Measurements from ENCODE around the gene PTPN22. TPM values are rescaled to one million over a fixed set of nuclear protein-coding genes. Genes with fewer than 3 reads are reported as not detected.

Gene PTPN22
- total RNA-seq, 1 experiment from 2014 or later, result not detected

- Mint-ChIP-seq H3K4me1 (0 out of 2 replicates have a peak, but pooled peaks cover 2% of the 10 kb centered on the region), H3K4me3 (no peak overlapping the region), H3K9me3 (no peaks in the 10 kb centered on the region), H3K27me3 (ENCODE audit: low read depth) (no peaks in the 10 kb centered on the region), H3K27ac (no peak overlapping the region), H3K36me3 (no peaks in the 10 kb centered on the region)
- no peak for ATAC-seq
- TF ChIP-seq ZNF281 (CRISPR knock-in tag; IDR thresholded peaks at IDR 0.05), result no peak
- no peak for TF ChIP-seq FOXJ3 (CRISPR knock-in tag; IDR thresholded peaks at IDR 0.05; ENCODE audit: borderline replicate concordance)
- no peak for TF ChIP-seq E2F4 (CRISPR knock-in tag; IDR thresholded peaks at IDR 0.05; ENCODE audit: borderline replicate concordance, low read depth)
- TF ChIP-seq HMGXB4 (CRISPR knock-in tag; IDR thresholded peaks at IDR 0.05), result no peak
- no peak for TF ChIP-seq E2F1 (CRISPR knock-in tag; IDR thresholded peaks at IDR 0.05)
- no peak for TF ChIP-seq SP1 (CRISPR knock-in tag; conservative IDR thresholded peaks at IDR 0.05)
- no peak for TF ChIP-seq MLX (CRISPR knock-in tag; IDR thresholded peaks at IDR 0.05)
- no peak for TF ChIP-seq AR (CRISPR knock-in tag; IDR thresholded peaks at IDR 0.05)
- no peak for TF ChIP-seq IRF2 (CRISPR knock-in tag; IDR thresholded peaks at IDR 0.05; ENCODE audit: borderline replicate concordance, low read depth)
- TF ChIP-seq ZNF219 (CRISPR knock-in tag; IDR thresholded peaks at IDR 0.05; ENCODE audit: borderline replicate concordance), result no peak
- no peak for TF ChIP-seq ATF1 (CRISPR knock-in tag; IDR thresholded peaks at IDR 0.05)
- no peak for TF ChIP-seq TP53 (CRISPR knock-in tag; IDR thresholded peaks at IDR 0.05)
- no peak for TF ChIP-seq NFATC4 (CRISPR knock-in tag; IDR thresholded peaks at IDR 0.05)
- TF ChIP-seq RORB (CRISPR knock-in tag; IDR thresholded peaks at IDR 0.05), result no peak
- ChIA-PET CTCF (no interaction called here), POLR2A (no interaction called here)
- DNase-seq (ENCODE audit: low spot score), result no peak
Measured at GRCh38 chr1:113870778-113871177, 734 bp downstream of the PTPN22 start.

All from WTC11 (cell line).